ENCODE data around the gene ITGB2. TPM values are rescaled to one million over a fixed set of nuclear protein-coding genes. Genes with fewer than 3 reads are reported as not detected.

ITGB2 gene
- total RNA-seq, 1 experiment from 2014 or later, result 0.19 TPM

DNA sequence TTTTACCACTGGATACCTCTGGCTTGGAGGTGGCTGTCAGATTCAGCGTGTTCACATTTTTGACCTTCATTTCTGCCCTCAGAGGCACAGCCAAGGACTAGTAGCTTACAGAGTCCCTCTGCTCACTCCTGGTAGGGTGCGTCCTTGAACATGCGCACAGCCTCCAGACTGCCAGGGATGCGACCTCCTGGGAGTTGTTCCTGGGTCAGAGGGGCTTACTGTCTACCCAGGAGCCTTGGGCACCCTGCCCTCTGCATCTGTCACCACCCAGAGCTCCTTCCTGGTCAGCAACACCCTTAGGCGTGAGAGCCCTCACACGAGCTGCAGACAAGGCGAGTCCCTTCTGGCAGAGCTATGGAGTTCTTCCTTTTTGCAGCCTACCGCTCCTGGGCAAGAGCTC, 20.9 kb upstream of the ITGB2 start:
- no peak for DNase-seq (ENCODE audit: low spot score)

DNA sequence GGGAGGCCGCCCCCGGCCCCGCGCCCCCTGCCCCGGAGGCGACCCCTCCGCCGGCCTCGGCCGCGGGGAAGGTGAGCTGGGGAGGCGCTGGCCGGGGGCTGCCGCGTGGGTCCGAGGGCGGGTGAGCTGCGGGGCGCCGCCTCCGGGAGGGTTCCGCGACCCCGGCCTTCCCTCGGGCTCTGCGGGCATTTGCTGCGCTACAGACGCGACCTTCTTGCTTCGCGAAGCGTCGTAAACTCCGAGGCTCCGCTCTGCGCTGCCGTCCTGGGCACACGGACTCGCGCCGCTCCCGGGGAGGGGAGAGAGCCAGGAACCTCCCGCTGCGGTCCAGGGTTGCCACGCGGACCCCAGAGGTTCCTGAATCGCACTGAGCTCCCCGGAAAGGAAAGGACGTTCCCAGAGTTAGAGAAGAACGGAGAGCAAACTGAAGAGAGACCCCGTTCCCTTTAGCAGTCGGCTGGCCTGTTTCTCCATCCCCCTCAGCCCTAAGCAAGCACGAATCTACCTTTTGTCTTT, 19.5 kb upstream of the ITGB2 start:
- no peak for DNase-seq (ENCODE audit: low spot score)

DNA sequence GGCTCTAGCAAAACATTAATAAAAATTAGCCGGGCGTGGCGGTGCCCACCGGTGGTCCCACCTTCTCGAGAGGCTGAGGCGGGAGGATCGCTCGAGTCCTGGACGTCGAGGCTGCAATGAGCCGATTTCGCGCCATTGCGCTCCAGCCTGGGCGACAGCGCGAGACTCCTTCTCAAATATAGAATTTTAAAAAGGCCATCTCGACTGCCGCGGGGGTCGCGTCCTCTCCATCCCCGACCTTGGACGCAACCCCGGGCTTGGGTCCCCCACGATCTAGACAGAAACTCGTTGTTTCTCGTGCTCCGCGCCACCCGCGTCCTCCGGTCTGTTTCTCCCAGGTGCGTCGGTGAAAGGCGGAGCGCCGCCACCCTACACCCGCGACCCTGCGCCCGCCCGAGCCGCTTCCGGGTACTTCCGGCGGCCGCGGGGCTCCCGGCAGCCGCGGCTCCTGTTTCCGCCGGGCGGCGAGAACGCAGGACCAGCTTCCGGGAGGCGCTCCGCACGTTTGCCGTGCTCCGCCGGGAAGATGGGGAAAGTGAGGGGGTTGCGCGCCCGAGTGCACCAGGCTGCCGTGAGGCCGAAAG, 18.9 kb upstream of the ITGB2 start, which contains the start of gene SLX9:
Gene SLX9, plus strand, starts transcription at position 498 of the 584 bp plus-strand sequence. Its CDS starts 29 bp downstream, at position 527.
- DNase-seq (ENCODE audit: low spot score), result peak; percentile 46

DNA sequence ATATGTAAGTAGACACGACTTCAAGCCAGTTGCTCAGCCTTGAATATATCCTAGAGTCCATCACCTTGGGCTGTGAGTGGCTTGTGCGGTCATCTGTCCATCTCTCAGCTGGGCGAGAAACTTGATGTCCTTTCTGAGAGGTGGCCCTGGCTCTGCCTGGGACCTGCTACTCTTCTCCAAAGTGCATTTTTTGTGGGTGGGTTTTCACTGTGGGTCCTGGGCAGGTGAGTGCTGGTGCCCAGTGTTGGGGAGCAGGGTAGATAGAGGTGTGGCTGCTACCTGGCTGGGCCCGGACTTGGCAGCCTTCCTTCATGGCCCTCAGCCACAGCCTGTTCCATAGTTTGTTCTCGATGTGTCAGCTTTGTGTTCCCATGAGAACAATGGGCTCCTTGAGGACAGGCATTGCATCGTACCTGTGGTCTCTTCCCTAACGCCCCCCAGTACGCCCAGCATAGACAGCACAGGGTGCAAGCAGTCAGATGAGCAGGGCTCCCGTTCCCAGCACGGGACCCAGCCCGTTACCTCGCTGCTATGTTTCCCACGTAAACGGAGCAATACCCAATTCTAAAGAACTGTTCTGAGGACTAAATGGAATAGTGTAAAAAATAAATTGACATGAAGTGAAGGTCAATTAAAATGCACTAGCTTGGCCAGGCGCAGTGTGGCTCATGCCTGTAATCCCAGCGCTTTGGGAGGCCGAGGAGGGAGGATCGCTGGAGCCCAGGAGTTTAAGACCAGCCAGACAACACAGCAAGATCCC, 18.3 kb upstream of the ITGB2 start:
- no peak for DNase-seq (ENCODE audit: low spot score)

DNA sequence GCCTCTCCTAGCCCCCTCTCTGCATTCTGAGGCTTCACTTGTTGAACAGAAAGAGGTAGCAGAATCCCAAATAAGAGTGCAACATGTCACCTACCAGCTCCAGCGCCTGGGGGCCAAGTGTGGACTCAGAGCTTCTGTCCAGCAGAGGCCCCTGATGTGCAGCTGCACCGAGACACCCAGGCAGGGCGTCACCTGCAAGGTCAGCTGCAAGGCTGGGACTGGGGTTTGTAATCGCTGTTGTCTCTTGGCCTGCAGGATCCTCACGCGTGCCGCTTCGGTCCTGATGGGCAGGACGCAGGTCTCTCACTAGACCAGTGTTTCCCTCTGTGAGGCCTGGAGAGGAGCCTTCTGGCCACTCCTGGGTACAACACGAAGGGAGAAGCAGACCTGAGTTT, 14.8 kb upstream of the ITGB2 start:
- DNase-seq (ENCODE audit: low spot score), result no peak

DNA sequence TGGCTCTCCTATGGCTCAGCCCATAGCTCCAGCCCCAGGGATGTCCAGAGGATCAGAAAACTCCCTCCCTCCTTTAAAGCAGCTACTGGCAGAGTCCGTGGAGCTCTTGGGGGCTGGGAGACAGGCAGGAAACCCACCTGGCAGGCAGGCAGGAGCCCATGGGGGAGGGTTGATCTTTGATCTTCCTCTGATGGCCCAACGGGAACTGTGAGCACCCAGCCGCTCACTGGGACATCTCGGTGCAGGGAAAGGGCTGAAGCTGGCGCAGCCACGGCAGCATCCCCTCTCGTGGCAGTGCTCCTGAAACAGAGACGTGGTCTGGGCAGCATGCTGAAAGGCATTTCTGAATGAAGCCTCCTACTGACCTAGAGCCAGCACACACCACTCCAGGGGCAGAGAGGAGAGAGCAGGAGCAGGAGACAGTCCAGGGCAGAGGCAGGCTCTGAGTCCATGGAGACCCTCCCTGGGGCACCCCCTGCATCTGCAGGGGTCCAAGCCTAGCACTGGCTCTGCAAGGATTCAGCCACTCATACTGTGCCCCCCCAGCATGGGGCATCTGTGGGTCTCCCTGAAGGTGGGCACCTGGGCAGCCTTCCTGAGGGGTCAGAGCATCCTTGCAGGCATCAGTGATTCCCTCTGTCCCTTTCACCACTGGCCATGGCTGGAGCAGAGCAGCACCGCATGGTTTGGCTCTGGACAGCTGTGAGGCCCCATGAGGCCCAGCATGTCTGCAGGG, 14.3 kb upstream of the ITGB2 start:
- DNase-seq (ENCODE audit: low spot score), result no peak

DNA sequence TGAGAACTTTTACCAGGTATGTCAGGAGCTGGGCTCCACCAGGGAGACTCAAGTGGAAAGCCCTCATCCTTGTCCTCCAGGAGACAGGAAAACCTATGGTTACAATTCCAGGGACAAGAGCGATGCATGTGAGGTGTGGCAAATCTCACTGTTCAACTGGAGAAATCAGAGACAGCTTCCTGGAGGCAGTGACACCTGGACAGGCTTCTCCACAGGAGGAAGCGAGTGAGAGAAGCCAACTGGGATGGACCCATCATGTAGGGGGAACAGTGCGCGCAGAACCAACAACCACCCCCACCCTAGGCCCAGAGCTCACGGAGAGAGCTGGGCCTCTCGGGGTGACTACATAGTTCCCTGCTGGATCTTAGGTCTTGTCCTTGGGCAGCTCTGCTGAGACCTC, 13.6 kb upstream of the ITGB2 start:
- no peak for DNase-seq (ENCODE audit: low spot score)

DNA sequence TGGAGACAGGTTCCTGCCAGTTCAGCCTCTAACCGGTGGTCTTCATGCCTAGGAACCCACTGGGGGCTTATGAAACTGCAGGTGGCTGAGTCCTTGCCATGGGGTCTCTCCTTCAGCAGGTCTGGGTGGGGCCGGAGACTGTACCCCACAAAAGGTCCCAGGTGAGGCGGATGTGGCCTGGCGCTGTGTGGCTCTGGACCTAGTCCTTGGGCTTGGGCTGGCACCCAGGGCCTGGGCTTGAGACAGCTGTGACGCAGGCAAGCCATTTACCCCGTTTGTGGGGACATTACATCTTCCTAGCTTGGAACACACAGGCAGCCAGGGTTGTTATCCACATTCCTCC, 13.2 kb upstream of the ITGB2 start:
- no peak for DNase-seq (ENCODE audit: low spot score)

DNA sequence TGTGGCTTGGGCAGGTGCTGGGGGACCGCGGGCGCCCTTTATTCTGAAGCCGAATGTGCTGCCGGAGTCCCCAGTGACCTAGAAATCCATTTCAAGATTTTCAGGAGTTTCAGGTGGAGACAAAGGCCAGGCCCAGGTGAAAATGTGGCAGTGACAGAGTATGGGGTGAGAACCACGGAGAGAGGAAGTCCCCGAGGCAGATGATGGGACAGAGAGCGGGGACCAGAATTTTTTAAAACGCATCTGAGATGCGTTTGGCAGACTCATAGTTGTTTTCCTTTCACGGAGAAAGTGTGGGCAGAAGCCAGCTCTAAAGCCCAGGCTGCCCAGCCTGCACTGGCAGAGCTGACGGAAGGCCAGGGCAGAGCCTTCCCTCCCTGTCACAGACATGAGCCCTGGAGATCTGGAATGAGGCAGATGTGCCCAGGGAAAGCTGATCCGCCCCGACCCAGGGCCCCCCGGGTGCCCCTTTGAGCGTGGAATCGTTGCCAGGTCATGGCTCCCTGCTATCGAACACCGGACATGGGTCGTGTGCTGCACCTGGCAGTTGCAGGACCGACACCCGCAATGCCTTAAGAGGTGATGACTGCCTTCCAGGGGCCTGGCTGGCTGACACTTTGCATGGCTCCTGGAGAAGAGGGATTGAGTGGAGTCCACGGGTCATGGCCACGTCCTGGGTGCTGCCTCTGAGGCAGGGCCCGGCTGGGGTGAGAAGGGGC, 12.7 kb upstream of the ITGB2 start:
- no peak for DNase-seq (ENCODE audit: low spot score)

DNA sequence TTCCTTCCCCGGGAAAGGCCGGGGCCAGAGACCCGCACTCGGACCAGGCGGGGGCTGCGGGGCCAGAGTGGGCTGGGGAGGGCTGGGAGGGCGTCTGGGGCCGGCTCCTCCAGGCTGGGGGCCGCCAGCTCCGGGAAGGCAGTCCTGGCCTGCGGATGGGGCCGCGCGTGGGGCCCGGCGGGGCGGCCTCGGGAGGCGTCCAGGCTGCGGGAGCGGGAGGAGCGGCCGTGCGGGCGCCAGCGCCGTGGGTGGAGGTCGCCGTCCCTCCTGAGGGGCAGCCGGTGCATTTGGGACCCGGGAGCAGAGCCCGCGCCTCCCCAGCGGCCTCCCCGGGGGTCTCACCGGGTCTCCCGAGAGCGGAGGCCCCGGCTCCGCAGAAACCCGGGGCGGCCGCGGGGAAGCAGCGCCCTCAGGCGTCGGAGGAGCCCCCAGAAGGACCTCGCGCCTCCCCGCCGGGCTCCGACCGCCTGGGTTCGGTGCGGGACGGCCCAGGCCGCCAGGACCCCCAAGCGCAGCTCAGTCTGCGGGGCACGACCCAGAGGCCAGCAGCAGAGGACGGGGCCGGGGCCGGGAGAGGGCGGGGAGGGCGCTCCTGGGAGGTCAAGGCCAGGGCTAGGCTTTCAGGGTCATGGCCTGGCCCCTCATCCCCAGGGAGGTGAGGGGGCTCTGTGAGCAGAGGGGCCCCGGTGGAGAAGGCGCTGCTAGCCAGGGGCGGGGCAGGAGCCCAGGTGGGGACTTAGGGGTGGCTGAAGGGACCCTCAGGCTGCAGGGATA, 11.9 kb upstream of the ITGB2 start:
- DNase-seq (ENCODE audit: low spot score), result no peak

DNA sequence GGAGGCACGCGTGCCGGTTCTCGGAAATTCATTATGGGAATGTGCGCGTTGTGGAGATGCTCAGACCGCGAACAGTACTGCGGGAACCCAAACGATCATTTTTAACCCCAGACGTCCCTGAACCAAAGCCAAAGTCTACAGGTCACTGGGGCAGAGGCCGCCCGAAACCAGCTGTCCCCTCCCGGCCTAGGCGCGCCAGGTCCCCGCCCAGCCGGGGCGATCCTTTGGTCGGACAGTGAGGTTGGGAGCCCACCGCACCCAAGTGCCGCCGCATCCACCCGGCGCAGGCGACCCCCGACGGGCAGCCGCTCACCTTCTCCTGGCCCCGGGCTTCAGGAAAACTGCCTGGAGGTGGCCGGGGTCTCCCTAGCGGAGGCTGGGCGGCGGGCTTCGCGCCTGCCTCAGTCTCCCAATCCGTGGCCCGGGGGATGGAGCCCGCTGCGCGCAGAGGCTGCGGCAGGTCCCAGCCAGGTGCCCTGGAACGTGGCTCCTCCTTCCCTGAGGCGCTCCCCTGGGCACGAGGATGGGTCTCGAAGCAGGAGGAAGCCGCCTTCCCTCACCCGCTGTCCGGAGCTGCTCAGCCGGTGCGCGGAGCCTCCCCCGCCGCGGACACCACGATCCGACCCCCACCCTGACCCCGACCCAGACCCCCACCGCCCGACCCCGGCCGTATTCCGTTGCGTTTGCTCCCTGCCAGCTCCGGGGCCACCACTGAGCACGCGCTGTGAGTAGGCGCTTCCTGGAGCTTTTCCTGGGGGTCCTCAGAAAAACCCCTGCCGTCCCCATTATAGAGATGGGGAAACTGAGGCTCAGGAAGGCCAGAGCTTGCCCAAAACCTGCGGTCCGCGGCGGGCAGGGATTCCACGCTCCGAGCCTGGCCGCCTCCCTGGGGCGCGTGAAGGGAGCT, 11.1 kb upstream of the ITGB2 start:
- DNase-seq (ENCODE audit: low spot score), result no peak

DNA sequence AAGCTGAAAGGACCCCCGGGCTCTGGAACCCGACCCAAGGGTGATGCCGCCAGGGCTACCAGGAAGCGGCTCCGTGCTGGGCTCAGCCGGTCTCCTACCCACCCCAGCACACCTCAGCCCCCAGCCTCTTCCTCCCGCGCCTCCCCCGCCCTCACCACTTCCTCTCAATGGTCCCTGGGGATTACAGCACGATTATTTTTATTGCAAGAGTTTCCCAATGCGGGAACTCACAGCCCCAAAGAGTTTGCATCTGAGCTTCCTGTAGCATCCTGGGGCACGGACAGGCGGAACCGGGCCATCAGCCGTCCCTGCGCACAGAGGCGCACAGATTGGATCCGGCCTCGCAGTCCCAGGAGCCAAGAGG, 10.4 kb upstream of the ITGB2 start:
- no peak for DNase-seq (ENCODE audit: low spot score)

DNA sequence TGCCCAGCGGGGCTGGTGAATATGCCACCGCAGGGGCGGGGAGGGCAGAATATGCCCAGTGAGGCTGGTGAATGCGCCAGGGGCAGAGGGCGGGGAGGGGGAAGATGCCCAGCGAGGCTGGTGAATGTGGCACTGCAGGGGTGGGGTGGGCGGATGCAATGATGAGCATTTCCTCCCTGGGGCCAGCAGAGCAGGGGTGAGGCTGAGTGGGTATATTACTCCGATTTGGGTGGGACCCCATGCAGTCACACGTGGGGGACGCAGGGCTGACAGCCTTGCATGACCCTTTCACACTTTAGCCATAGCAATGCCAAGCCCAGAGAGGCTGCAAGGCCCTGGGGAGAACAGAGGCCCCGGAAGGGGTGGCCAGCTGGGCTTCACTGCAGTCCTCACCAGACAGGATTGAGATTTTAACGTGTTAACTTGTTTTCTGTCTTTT, 9.9 kb upstream of the ITGB2 start:
- DNase-seq (ENCODE audit: low spot score), result no peak

DNA sequence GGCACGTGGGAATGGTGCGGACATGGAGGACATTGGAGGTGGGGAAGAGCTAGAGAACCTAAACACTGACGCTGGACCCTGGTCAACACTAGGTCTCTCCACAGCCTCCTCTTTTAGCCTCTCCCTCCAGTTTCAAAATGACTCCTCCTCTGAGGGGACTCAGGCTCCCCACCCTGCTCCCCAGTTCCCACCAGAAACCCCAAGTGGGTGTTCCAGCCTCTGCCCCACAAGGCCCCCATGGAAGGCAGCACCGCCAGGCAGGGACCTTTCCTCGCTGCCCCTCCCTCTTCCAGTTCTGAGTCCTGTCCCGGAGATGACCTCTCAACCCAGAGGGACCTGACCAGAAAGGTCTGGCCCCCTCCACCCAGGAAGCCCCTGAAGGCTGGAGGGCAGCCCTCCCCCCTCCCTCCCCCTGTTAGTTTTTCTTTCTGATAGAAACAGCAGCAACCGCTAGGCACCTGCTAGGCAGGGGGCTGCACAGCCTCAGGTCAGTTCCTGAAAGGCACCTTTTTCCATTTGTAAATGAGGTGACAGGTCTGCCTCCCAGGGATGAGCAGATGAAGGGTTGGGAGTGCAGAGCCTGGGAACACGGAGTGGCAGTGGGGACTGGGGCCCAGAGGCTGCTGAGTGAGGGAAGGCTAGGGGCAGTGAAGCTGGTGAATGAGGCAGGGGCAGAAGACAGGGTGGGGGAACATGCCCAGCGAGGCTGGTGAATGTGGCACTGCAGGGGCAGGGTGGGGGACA, 9.3 kb upstream of the ITGB2 start:
- DNase-seq (ENCODE audit: low spot score), result no peak

DNA sequence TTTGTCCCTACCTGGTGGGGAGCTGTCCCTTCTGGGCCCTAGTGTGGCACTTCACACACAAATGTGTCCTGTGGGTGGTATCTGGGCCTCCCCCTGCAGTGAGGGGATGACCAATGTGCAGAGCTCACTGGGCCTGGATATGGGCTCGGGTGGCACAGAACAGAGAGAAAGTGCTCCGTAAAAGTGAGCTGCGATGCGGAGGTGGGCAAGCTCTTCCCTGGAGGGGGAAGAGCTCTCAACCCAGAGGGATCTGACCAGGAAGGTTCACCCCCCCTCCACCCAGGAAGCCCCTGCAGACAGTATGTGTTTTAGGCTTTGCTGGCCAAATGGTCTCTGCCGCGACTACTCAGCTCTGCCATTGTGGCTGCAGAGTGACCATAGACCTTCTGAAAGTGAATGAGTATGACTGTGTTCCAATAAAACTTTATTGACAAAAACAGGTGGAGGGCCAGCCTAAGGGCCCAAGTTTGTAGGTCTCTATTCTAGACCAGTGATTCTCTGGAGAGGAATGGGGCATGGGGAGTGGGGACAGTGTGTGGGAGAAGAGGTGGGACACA, 8.6 kb upstream of the ITGB2 start:
- DNase-seq (ENCODE audit: low spot score), result no peak

DNA sequence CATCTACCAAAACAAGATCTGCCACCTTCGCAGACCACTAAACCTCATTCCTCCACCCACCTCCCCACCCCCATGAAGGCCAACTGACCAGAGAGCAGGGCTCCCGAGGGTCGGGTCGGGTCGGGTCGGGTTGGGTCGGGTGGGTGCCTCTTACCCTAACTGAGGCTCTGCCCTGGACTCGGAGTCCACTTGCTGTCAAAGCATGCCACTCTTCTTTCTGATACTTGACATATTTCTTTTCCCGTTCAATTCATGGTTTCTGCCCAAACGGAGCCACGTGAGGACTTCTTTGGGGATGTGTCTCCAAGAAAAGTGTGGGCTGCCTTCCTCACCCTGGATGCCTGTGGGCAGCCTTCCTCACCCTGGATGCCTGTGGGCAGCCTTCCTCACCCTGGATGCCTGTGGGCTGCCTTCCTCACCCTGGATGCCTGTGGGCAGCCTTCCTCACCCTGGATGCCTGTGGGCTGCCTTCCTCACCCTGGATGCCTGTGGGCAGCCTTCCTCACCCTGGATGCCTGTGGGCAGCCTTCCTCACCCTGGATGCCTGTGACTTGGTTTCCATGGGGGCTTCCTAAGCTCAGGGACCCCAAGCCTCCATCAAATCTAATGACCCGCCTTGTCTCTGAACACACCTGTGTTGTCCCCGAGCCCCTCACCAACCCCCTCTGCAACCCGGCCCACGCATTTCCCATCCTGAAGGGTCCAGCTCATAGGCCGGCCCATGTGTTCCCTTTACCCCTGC, 8.0 kb upstream of the ITGB2 start:
- DNase-seq (ENCODE audit: low spot score), result peak; percentile 73

DNA sequence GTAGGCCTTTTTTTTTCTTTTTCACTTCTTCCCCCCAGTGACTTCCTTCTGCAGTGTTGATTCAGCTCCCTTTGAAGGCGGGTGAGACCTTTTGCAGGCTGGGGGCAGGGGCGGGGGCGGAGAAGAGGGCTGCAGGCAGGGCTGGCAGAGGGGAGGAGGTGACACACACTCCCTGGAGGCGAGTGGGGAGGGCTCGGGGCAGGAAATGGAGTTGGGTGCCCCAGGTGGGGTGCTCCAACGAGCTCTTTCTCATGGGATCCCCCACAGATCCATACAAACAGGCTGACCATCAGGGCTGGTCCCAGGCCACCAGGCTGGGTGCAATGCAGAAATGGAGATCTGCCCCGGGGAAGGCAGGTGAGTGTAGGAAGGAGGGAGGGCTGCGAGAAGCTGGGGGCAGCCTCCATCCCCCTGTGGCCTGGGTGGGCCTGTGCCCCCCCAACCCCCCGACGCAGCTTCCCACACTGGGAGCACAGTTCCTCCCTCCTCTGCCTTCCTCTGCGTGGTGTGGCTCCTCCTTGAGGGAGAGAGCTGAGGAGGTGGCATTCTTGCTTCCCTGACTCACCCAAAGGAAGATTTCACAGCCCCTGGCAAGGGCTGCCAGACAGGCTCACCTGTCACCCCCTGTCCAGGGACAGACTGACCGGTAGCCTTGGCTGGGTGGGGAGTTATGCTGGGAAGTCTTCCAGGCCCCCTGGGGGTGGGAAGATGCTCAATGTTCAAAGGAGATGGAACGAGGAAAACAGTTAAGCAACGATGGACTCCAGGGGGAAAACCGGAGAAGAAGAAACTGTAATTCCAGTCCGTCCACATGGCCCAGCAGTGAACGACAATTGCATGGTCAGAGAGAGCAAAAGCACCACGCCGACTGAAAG, 7.1 kb upstream of the ITGB2 start:
- peak; percentile 92 for DNase-seq (ENCODE audit: low spot score)

DNA sequence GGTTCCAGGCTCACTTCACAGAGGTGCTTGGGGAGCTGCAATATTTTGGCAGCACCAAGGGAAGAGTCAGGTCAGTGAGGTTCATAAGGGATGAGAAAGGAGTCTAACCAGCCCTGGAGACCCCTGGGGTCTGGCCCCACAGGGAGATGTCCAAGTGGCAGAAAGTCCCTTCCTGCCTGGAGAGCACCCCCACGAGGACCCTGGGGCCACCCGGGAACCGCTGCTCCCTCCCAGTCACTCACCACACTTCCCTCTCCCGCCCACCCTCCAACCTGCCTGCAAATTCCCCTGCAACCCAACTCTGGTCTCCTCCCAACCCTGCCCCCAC, 6.5 kb upstream of the ITGB2 start:
- no peak for DNase-seq (ENCODE audit: low spot score)

Measured in A172 (cell line).